ENCODE results near the gene CLCN1. TPM values are rescaled to one million over a fixed set of nuclear protein-coding genes. Genes with fewer than 3 reads are reported as not detected.

The CLCN1 gene
- total RNA-seq, 1 experiment from 2014 or later: 0.55 TPM

DNA sequence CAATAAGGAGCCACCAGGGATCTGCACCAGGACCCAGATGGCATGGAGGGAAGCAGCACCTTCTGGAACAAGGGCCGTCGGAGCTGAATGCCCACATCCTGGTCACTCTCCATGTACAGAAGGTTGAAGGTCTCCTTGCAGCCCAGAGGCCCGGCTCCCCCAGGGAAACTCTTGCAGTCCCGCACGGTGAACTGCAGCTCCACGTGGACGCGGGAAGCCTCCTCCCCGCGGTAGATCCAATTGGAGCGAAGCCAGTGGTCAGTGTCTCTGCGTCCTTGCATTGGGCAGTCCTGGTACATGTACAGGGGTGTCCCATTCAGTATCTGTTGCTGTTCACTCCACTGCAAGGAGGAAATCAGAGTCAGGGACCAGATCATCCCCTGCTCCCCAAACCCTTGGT lies 85.4 kb downstream of the CLCN1 start:
- Histone ChIP-seq H3K4me3 (ENCODE audit: low read length) (no peak overlapping the region), H3K4me2 (ENCODE audit: low read length) (no peak overlapping the region), H3K36me3 (ENCODE audit: low read depth, low read length) (peaks cover 3% of the 10 kb centered on the region), H2AFZ (ENCODE audit: low read length) (no peak overlapping the region), H3K4me1 (ENCODE audit: insufficient read depth, low read length) (no peaks in the 10 kb centered on the region), H3K9me2 (replicated peaks; ENCODE audit: low read length) (no peaks in the 10 kb centered on the region), H4K20me1 (ENCODE audit: low read length) (no peaks in the 10 kb centered on the region), H3K9me3 (ENCODE audit: low read length) (no peaks in the 10 kb centered on the region), H3K27ac (ENCODE audit: low read length) (no peak overlapping the region), H3K79me2 (ENCODE audit: low read length) (peaks cover 3% of the 10 kb centered on the region; the same call in 1 of the 2 replicates), H3F3A (ENCODE audit: low read length, unreplicated experiment) (no peaks in the 10 kb centered on the region), H3K27me3 (ENCODE audit: low read length) (no peaks in the 10 kb centered on the region), H3K9ac (ENCODE audit: low read length) (no peak overlapping the region)
- no peak for ATAC-seq
- ChIA-PET POLR2A (ENCODE audit: unreplicated experiment) (no interaction called here), CTCF (no interaction called here)
- BruUV-seq (replicated peaks): no TSS peak
- TF ChIP-seq EZH2phosphoT487 (IDR thresholded peaks at IDR 0.05; ENCODE audit: borderline replicate concordance, low read length): no peak
- no peak for TF ChIP-seq EZH2 (IDR thresholded peaks at IDR 0.05; ENCODE audit: low read length, unreplicated experiment)
- TF ChIP-seq, protein P1, sequence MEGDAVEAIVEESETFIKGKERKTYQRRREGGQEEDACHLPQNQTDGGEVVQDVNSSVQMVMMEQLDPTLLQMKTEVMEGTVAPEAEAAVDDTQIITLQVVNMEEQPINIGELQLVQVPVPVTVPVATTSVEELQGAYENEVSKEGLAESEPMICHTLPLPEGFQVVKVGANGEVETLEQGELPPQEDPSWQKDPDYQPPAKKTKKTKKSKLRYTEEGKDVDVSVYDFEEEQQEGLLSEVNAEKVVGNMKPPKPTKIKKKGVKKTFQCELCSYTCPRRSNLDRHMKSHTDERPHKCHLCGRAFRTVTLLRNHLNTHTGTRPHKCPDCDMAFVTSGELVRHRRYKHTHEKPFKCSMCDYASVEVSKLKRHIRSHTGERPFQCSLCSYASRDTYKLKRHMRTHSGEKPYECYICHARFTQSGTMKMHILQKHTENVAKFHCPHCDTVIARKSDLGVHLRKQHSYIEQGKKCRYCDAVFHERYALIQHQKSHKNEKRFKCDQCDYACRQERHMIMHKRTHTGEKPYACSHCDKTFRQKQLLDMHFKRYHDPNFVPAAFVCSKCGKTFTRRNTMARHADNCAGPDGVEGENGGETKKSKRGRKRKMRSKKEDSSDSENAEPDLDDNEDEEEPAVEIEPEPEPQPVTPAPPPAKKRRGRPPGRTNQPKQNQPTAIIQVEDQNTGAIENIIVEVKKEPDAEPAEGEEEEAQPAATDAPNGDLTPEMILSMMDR (conservative IDR thresholded peaks at IDR 0.05; ENCODE audit: low read depth, low read length): no peak
- no peak for DNase-seq
- intact Hi-C loops (cut with micrococcal nuclease): no loop called here

Small RNA genes lying within 50 kb of the gene (microRNA-seq; reads per million reads assigned to microRNA genes)
- 6.0 reads per million, percentile 26 among the genes with 10 or more reads in this experiment for gene MIR6892 (ENCODE audit: unreplicated experiment)

Other genes starting within 250 kb of the CLCN1 start
- gene PIP, start 184.0 kb upstream of the CLCN1 start, total RNA-seq (2014; rRNA removed): not detected in 2 replicates
- gene TAS2R39, start 132.7 kb upstream of the CLCN1 start, total RNA-seq (2014; rRNA removed): not detected in 2 replicates
- not detected in 2 replicates for gene TAS2R40, start 94.1 kb upstream of the CLCN1 start, total RNA-seq (2014; rRNA removed)
- gene GSTK1, start 52.7 kb upstream of the CLCN1 start, total RNA-seq (2014; rRNA removed): 111 and 117 TPM in 2 replicates
- 5.2 and 6.2 TPM in 2 replicates for gene TMEM139, start 31.2 kb upstream of the CLCN1 start, total RNA-seq (2014; rRNA removed)
- gene CASP2, start 27.8 kb upstream of the CLCN1 start, total RNA-seq (2014; rRNA removed): 25.1 and 26.4 TPM in 2 replicates
- gene FAM131B, start 46.6 kb downstream of the CLCN1 start, total RNA-seq (2014; rRNA removed): 6.9 and 7.7 TPM in 2 replicates
- 103 and 108 TPM in 2 replicates for gene ZYX, start 65.2 kb downstream of the CLCN1 start, total RNA-seq (2014; rRNA removed)
- 43.9 and 46.4 TPM in 2 replicates for gene EPHA1, start 92.7 kb downstream of the CLCN1 start, total RNA-seq (2014; rRNA removed)
- not detected in 2 replicates for gene TAS2R60, start 127.3 kb downstream of the CLCN1 start, total RNA-seq (2014; rRNA removed)
- gene TAS2R41, start 161.8 kb downstream of the CLCN1 start, total RNA-seq (2014; rRNA removed): not detected in 2 replicates